Measurements from ENCODE around the gene DTWD1. TPM values are rescaled to one million over a fixed set of nuclear protein-coding genes. Genes with fewer than 3 reads are reported as not detected.

DTWD1 gene
- total RNA-seq, 1 donor from 2014 or later = 13.3 TPM

DNA sequence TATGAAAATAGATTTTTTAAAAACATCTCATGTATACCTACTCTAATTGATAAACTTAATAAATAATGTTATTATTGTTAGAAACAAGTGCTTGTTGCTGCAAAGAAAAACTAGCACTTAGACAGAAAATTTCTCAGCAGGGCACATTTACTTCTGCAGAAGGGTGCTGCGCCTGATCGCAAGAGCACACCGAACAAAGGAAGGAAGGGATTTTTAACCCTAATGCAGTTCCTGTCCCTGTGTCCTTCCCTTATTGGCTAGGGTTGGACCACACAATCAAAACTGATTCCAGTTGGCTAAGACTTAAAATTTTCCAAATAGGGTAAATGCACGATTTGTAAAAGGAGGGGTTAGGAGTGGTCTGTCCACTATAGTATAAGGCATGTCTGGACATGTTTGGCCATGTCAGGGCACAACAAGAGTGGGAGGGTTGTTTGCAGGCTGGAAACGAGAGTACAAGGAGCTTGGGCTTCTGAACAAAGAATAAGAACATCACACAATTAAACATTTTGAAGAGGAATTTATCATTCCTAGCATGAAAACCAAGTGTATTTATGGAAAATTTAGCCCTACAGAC, 4.7 kb downstream of the DTWD1 start:
- TF ChIP-seq POLR2A (IDR thresholded peaks at IDR 0.05) = no peak
- TF ChIP-seq, protein P1, sequence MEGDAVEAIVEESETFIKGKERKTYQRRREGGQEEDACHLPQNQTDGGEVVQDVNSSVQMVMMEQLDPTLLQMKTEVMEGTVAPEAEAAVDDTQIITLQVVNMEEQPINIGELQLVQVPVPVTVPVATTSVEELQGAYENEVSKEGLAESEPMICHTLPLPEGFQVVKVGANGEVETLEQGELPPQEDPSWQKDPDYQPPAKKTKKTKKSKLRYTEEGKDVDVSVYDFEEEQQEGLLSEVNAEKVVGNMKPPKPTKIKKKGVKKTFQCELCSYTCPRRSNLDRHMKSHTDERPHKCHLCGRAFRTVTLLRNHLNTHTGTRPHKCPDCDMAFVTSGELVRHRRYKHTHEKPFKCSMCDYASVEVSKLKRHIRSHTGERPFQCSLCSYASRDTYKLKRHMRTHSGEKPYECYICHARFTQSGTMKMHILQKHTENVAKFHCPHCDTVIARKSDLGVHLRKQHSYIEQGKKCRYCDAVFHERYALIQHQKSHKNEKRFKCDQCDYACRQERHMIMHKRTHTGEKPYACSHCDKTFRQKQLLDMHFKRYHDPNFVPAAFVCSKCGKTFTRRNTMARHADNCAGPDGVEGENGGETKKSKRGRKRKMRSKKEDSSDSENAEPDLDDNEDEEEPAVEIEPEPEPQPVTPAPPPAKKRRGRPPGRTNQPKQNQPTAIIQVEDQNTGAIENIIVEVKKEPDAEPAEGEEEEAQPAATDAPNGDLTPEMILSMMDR (IDR thresholded peaks at IDR 0.05) = no peak
- no peak for TF ChIP-seq POLR2AphosphoS5 (IDR thresholded peaks at IDR 0.05; ENCODE audit: insufficient read depth in 1 of 2, low read depth in 1 of 2)
- intact Hi-C loops (cut with DNase I) = no loop called here
- H3K27ac ChIP-seq = no peak overlapping the region

DNA sequence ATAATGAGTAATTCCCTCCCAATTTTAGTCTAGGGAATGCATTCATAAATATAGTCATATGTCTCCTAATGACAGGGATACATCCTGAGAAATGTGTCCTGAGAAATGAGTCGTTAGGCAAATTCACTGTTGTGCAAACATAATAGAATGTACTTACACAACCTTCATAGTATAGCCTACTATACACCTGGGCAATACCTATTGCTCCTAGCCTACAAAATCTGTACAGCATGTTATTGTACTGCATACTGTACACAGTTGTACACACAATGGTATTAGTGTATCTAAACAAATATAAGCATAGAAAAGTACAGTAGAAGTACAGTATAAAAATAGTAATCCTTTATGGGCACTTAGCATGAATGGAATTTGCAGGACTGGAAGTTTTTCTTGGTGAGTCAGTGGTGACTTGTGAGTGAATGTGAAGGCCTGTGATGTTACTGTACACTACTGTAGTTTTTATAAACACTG, 6.6 kb downstream of the DTWD1 start:
- TF ChIP-seq POLR2AphosphoS5 (IDR thresholded peaks at IDR 0.05; ENCODE audit: insufficient read depth in 1 of 2, low read depth in 1 of 2) (no peak), POLR2A (IDR thresholded peaks at IDR 0.05) (no peak)
- TF ChIP-seq, protein P1 (IDR thresholded peaks at IDR 0.05) = no peak
- no peak overlapping the region for H3K27ac ChIP-seq
- peaks cover 33% of the 10 kb centered on the region for H3K4me1 ChIP-seq
- intact Hi-C loops (cut with DNase I) = no loop called here
- H3K27me3 ChIP-seq = no peaks in the 10 kb centered on the region
- DNase-seq (ENCODE audit: extremely low spot score in 2 of 2) = no peak
- no peak overlapping the region for H3K4me3 ChIP-seq
- no peaks in the 10 kb centered on the region for H3K9me3 ChIP-seq
- peaks cover 0 to 46% of the 10 kb centered on the region in 2 donors for H3K36me3 ChIP-seq

More for the DNA sequence above, 4.7 kb downstream of the DTWD1 start:
- no peak overlapping the region for H3K4me3 ChIP-seq
- peaks cover 0 to 42% of the 10 kb centered on the region in 2 donors for H3K36me3 ChIP-seq
- no peaks in the 10 kb centered on the region for H3K27me3 ChIP-seq
- peaks cover 42% of the 10 kb centered on the region for H3K4me1 ChIP-seq
- no peak for DNase-seq (ENCODE audit: extremely low spot score in 2 of 2)
- no peaks in the 10 kb centered on the region for H3K9me3 ChIP-seq

DNA sequence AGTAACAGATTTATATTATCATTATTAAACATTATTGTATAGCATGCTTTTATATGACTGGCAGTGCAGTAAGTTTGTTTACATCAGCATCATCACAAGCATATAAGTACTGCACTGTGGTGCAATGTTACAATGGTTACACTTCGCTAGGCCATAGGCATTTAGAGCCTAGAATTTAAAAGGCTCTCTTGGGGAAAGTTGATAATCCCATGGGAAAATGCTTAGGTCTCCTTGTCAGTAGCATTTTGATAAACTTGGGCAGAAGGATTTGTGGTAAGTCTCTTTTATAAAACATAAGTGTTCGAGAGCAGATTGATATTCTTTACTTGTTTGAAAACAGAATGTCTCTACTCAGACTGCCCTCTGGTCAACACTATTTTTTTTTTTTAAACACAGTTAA, 7.5 kb downstream of the DTWD1 start:
- DNase-seq (ENCODE audit: extremely low spot score in 2 of 2) = no peak
- Histone ChIP-seq H3K9me3 (no peaks in the 10 kb centered on the region), H3K4me3 (no peak overlapping the region), H3K27ac (no peak overlapping the region), H3K4me1 (peaks cover 23% of the 10 kb centered on the region), H3K27me3 (no peaks in the 10 kb centered on the region), H3K36me3 (peaks cover 0 to 48% of the 10 kb centered on the region in 2 donors)
- TF ChIP-seq POLR2AphosphoS5 (IDR thresholded peaks at IDR 0.05; ENCODE audit: insufficient read depth in 1 of 2, low read depth in 1 of 2) (no peak), POLR2A (IDR thresholded peaks at IDR 0.05) (no peak)
- TF ChIP-seq, protein P1 (IDR thresholded peaks at IDR 0.05) = no peak
- intact Hi-C loops (cut with DNase I) = no loop called here

DNA sequence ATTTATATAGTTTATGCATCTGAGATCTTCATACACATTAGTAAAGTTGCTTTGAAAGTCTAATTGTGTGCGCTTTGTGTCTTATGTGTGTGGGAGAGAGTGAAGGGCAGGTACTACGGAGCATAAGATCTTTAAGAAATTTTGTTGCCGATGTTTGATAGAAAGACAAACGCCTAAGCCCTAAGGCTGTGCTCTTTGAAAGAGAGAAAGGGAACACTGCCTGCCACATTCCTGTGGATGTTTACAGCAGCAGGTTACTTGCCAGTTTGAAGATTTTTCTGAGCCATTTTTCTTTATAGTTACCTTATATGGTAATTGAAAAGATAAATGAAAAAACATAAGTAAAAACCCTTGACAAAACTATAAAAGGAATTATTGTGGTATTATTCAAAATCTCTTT, 17.0 kb downstream of the DTWD1 start:
- Histone ChIP-seq H3K9me3 (no peaks in the 10 kb centered on the region), H3K36me3 (peaks cover 0 to 20% of the 10 kb centered on the region in 2 donors), H3K4me1 (no peaks in the 10 kb centered on the region), H3K27me3 (no peaks in the 10 kb centered on the region), H3K4me3 (no peak overlapping the region), H3K27ac (no peak overlapping the region)
- intact Hi-C loops (cut with DNase I) = no loop called here
- no peak for DNase-seq (ENCODE audit: extremely low spot score in 2 of 2)
- TF ChIP-seq POLR2A (IDR thresholded peaks at IDR 0.05) (no peak), POLR2AphosphoS5 (IDR thresholded peaks at IDR 0.05; ENCODE audit: insufficient read depth in 1 of 2, low read depth in 1 of 2) (no peak)
- TF ChIP-seq, protein P1 (IDR thresholded peaks at IDR 0.05) = no peak

DNA sequence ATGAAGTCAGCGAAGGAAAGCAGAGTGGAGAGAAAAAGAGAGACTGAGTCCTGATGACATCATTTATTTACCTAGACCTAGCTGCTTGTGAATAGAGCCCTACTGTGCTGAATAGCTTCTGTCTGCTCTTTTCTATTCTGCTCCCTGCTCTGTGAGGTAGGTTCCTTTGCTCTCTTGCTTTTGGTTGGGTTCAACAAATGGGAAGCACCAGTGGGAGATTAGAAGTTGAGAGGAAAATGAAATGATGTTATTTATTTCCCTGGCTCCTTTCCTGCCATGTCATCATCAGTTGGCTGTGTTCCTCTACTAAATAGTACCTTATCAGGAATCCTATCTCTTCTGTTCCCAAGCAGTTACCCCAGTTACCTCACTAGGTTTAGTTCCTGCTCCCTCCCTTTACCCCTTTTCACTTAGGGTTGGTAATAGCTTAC, 23.5 kb downstream of the DTWD1 start:
- H3K27ac ChIP-seq = peak overlapping the region; percentile 14
- no peaks in the 10 kb centered on the region for H3K27me3 ChIP-seq
- TF ChIP-seq POLR2A (IDR thresholded peaks at IDR 0.05) = no peak
- TF ChIP-seq POLR2AphosphoS5 (IDR thresholded peaks at IDR 0.05; ENCODE audit: insufficient read depth in 1 of 2, low read depth in 1 of 2) = no peak
- TF ChIP-seq, protein P1 (IDR thresholded peaks at IDR 0.05) = no peak
- no peaks in the 10 kb centered on the region for H3K9me3 ChIP-seq
- peaks cover 16% of the 10 kb centered on the region for H3K4me1 ChIP-seq
- DNase-seq (ENCODE audit: extremely low spot score in 2 of 2) = no peak
- no peak overlapping the region for H3K4me3 ChIP-seq
- no peaks in the 10 kb centered on the region for H3K36me3 ChIP-seq
- intact Hi-C loops (cut with DNase I) = no loop called here
